HG02588 (cell line): ENCODE measurements around the gene AFG1L.

Source experiments
- ATAC-seq: cut with Tn5 transposase; IDR thresholded peaks from one replicate; pipeline ENCODE4 v1.9.1; 2021; ENCODE audit warnings: mild to moderate bottlenecking, moderate library complexity; ENCODE audit not compliant: unreplicated experiment

The AFG1L gene

DNA sequence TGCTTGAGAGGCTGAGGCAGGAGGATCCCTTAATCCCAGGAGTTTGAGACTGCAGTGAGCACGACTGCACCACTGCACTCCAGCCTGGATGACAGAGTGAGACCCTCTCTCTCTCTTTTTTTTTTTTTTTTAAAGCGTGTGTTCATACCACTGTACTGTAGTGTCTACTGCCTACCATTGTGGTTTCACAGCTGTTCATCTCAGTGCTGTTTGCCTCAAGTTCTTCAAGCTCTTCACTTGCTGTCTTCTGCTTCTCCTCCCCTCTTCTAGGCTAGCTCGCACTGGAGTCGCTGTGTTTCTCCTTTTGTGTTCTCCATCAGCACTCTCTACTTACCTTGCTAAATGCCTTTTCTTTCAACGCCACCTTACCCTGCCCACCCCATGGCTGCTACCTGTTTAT is 273.2 kb downstream of the AFG1L start:
- ATAC-seq: no peak

DNA sequence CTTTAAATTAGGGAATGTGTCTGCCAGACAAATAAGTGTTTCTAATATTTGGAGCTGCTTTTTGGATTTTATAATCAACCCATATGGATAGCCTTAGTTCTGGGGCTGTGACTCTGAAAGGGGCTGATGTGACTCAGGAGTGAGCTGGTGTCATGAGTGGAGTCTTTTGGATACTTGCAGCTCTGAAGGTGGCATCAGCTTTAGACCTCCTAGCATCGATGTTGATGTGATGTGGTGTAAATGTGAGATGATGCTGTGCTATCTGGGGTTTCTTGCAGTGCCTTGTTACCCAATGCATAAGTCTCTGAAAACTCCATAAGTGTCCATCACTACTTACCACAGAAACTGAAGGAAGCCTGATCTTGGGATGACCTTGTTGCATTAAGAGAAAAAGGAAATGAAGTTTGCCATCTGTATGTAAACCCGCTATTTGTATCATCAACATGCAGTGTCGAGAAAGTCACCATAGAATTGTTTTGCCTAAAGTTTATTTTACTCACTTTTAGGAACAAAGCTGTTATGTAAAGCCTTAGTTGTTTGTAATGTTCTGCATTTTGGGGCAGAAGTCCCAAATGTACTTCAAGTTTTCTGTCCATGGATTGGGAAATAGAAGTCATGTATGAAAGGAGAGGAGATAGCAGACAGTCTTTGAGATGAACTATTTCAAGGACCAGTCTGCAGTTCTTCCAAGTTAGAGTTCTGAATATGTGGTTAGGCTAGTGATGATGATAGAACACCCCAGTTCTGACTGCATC is 273.9 kb downstream of the AFG1L start:
- no peak for ATAC-seq

DNA sequence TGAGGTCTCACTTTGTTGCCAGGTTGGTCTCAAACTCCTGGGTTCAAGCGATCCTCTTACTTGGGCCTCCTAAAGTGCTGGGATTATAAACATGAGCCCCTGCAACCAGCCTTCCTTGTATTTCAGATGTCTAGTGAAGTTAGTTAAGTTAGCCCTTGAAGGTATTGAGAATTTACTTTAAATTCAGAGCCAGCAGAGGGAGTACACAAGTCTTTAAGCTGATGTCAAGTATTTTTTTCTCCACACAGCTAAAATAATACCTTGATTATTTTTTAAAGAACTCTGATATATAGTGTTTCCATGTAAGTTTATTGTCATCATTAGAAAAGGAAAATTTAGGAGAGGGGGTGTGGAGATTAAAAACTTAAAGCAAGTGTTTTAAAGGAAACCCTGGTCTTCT is 275.7 kb downstream of the AFG1L start:
- no peak for ATAC-seq

DNA sequence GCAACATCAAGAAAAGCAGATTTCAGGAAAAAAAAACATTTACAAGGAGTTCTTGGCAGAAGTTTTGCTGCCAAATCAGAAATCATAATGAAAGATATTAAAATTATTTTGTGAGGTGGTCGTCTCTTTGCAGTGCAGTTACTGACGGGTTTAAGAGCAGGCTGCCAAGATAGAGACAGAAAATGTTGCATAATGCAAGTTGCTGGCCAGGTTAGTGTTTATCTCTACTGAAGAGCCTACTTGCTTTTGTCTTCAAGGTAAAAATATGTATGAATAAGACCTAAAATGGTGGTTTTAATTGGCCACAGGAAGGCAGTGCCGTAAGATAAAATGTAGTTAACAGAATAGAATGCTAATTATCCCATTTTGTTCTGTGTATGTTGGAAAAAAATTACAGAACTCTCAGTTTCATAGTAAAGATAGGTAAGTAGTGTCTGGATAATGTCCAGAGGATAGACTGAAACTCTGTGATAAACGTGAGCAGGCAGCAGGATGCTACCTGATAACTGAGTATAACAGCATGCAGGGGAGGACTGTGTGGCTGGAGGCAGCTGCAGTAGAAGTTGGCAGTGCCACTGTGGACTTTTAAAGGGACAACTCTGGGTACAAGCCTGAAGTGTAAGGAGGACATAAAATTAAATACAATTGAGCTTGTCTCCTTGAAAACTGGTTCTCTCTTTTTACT is 279.7 kb downstream of the AFG1L start:
- no peak for ATAC-seq
